KOPT-K1 (cell line): ENCODE measurements around the gene RPS8.
"Not testable (repeated sequence)": the region's sequence is repeated elsewhere in the genome, so short reads cannot be mapped to it uniquely, and the experiment has no call there.

Source experiments
- H3K27ac ChIP-seq: fragments of 200-600 bp; sonication (generic); 2 replicates; pipeline ENCODE4 v1.5.1; 2016; ENCODE audit warnings: antibody characterized with exemption, mild to moderate bottlenecking, low read depth, low read length; ENCODE audit not compliant: poor library complexity, severe bottlenecking
- H3K36me3 ChIP-seq: fragments of 200-600 bp; sonication (generic); 2 replicates; pipeline ENCODE4 v1.5.1; 2017; ENCODE audit warnings: antibody characterized with exemption, mild to moderate bottlenecking, low read length, moderate library complexity; ENCODE audit not compliant: insufficient read depth
- H3K9me3 ChIP-seq: fragments of 200-600 bp; sonication (generic); 2 replicates; pipeline ENCODE4 v1.5.1; 2017; ENCODE audit warnings: antibody characterized with exemption, low read length, mild to moderate bottlenecking; ENCODE audit not compliant: insufficient read depth, poor library complexity, severe bottlenecking

The RPS8 gene

DNA sequence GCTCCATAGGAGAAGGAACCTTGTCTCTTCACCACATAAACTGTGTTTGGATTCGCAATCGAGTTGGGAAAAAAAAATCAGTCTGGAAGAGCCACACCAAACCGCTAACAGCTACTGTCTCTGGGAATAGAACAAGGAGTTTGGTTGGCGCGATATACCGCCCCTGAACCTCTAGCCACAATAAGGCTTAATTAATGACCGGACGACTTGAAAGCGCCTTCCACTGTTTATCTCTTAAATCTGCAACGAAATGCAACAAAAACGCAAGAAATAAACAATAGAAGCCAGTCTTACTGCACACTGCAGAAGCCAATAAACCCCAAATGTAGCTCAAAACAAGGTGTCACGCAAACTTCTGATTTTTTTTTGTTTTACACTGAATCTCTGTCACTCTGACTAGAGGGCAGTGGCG, 43.9 kb downstream of the RPS8 start:
- no peaks in the 10 kb centered on the region for H3K36me3 ChIP-seq
- H3K9me3 ChIP-seq = no peaks in the 10 kb centered on the region
- peak overlapping the region; percentile 99 for H3K27ac ChIP-seq

- H3K36me3 ChIP-seq = no peaks in the 10 kb centered on the region
- H3K27ac ChIP-seq = peak overlapping the region; percentile 99
- H3K9me3 ChIP-seq = no peaks in the 10 kb centered on the region
Measured at GRCh38 chr1:44819608-44820327, 44.4 kb downstream of the RPS8 start.

DNA sequence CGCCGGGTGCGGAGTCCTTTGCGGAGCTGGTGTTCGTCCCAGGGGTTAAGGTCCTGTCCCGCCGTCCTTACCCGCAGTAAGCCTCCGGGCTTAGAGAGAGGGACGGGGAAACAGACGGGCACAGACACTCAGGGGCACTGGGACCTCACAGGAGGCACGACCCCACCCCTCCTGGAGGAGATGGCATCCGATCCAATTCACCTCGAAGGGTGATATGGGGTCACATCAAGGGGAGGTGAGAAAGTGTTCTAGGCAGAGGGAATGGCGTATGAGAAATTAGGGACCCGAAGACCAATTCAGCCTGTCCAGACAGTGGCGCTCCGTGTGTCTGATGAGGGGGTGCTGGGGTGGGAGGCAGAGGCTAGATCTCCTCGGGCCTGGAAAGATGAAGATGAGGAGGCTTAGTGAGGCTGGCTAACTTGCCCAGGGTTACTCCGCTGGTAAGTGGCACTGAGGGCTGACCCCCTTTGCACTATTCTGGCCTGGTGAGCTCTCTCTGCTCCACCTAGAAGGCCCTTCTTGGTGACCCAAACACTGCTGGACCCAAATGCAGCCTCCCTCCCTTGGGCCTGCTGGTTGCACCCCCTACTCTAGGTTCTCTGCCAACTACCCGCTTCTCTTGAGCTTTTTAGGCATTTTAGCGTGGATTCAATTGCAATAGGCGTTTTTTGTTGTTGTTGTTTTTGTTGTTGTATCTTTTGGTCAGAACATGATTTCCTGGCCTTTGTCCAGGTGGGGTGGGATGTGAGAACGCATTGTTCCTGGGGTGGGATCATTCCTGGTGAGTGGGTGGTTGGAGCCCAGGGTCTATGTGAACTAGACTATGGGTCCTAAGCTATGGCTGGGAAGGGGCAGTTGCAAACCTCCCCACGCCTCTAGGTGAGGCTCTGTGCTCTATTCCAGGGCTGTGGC, 45.2 kb downstream of the RPS8 start:
- peak overlapping the region; percentile 99 for H3K27ac ChIP-seq
- H3K9me3 ChIP-seq = no peaks in the 10 kb centered on the region
- H3K36me3 ChIP-seq = no peaks in the 10 kb centered on the region

DNA sequence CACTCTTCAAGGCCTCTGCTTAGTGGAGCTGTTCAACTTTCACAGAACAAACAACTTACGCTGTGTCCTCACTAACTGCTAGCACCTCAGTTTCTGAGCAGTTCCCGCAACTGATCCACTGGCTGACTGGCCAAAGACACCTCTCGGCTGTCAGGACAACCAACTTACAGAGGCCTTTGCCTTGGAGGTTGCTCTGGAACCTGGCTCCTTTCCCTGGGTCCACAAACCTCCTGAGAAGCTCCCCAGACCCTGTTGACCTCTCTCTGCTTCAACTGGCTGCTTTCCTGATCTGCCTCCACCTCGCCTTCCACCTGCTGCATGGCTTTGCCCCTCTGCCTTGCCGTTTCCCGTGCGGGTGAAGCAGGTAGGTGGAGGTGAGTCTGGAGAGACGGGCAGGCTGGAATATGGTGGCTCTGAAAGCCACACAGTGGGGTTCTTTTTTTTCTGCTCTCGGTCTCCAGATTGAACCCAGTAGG, 45.9 kb downstream of the RPS8 start:
- no peaks in the 10 kb centered on the region for H3K9me3 ChIP-seq
- no peak overlapping the region for H3K27ac ChIP-seq
- no peaks in the 10 kb centered on the region for H3K36me3 ChIP-seq

DNA sequence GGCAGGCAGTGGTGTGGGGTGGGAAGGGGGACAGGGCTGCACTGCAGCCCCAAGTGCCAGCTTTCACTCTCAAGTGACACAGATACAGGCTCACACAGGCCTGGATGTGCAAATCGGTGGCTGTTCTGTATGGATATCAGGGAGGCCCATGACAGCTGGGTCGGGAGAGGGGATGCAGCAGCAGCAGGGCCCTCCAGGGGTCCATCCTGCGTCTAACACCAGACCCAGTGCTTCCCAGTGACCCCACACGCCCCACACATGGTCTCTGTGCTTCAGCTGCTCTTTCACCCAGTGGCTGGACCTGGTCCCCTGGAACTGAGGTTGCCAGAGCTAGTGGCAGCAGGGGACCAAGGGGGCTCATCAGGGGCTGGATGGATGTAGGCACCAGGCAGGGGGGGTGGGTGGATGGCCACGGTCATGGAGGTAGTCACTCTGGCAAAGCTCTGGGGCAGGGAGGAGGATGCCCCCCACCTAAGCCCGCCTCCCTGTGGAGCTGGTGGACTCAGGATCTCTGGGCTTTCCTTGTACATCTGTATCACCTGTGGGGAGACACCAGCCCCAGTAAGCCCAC, 46.9 kb downstream of the RPS8 start:
- H3K27ac ChIP-seq = no peak overlapping the region

GRCh38 chr1:44822981-44823451, 47.7 kb downstream of the RPS8 start:
- Histone ChIP-seq H3K9me3 (no peaks in the 10 kb centered on the region), H3K27ac (no peak overlapping the region), H3K36me3 (no peaks in the 10 kb centered on the region)

More for the DNA sequence above, 46.9 kb downstream of the RPS8 start:
- Histone ChIP-seq H3K36me3 (no peaks in the 10 kb centered on the region), H3K9me3 (no peaks in the 10 kb centered on the region)

- H3K9me3 ChIP-seq = not testable (repeated sequence)
Measured at GRCh38 chr1:44824392-44824791, 49.1 kb downstream of the RPS8 start.

DNA sequence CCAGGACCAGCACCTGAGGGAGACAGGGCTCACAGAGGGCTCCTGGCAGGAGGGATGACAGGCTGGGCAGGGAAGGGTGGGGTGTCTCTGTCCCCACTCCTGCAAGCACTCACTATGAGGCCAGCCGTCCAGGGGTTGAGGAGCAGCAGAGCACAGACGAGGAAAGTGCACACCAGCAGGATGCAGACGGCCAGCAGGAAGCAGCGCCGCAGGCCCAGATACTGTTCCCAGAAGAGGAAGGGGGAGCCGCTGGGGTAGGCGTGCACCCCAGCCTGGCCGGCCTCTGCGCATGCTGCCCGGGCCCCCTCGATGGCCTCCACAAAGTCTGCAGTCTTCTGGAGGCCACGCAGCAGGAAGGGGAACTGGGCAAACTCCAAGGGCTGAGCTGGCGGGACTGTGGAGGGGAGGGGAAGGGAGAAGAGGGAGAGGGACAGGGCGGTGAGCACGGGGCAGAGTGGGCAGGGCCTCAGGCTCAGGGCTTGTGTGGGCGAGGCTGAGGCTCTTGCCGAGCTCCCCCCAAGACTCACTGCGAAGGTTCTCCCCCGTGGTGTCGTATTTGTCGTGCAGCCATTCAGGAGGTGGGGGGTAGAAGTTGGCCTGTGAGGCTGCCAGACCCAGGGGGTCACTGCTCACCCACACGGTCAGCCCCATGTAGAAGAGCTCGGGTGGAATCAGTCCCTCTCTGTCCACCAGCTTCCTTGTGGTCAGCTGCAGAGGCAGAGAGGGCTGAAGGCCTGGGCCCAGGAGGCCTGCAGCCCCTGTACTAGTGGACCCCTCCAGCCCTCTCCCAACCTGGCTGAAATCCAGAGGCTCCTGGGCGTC, 51.2 kb downstream of the RPS8 start:
- H3K27ac ChIP-seq = no peak overlapping the region
- no peaks in the 10 kb centered on the region for H3K9me3 ChIP-seq
- no peaks in the 10 kb centered on the region for H3K36me3 ChIP-seq

More at GRCh38 chr1:44824392-44824791, 49.1 kb downstream of the RPS8 start:
- not testable (repeated sequence) for H3K36me3 ChIP-seq, H3K27ac ChIP-seq

- Histone ChIP-seq H3K9me3 (no peaks in the 10 kb centered on the region), H3K27ac (no peak overlapping the region)
Measured at GRCh38 chr1:44827197-44828002, 52.1 kb downstream of the RPS8 start.

DNA sequence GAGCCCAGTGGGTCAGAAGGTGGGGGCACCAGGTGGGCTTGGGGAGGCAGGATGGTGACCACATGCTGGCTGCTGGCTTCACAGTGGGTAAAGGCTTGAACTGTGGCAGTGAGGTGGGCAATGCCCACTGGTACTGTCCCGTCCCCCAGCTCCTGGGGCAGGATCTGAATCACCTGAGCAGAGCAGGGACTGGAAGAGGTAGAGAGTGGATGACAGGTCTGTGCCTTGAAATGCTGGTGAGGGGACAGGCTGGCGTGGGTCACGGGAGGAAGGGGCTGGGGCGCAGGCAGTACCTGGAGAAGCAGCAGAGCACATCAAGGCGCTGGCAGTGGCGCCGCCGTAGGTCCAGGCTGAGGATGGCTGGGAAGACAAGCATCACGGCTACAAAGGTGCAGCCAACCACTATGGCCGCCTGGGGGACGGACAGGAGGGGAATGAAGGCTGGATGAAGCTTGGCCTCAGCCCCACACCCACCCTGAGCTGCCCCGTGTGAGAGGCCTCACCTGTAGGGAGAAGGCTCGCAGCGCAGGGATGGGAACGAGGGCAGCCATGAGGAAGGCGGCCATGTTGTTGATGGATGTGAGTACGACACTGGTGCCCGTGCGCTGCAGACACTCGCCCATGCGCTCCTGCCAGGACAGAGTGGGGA, 52.8 kb downstream of the RPS8 start:
- H3K36me3 ChIP-seq = no peaks in the 10 kb centered on the region
- H3K27ac ChIP-seq = no peak overlapping the region
- H3K9me3 ChIP-seq = no peaks in the 10 kb centered on the region

More at GRCh38 chr1:44827197-44828002, 52.1 kb downstream of the RPS8 start:
- H3K36me3 ChIP-seq = no peaks in the 10 kb centered on the region
